ENCODE data around the gene RGS10.

DNA sequence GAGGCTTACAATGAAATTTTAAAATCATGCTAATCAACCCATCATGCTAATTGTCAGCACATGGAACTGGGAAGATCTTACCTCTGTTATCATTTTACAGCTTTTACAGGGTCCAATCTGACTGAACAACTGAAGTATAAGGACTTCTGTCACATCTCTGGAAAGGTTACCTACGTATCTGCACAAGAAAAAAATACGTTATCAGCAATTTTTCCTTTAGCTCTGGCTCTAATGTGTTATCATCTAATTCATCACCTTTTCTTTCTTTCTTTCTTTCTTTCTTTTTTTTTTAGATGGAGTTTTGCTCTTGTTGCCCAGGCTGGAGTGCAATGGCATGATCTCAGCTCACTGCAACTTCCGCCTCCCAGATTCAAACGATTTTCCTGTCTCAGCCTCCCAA, 45.6 kb upstream of the RGS10 start:
- no peak for TF ChIP-seq POLR2A (IDR thresholded peaks at IDR 0.05)
- TF ChIP-seq, protein P1, sequence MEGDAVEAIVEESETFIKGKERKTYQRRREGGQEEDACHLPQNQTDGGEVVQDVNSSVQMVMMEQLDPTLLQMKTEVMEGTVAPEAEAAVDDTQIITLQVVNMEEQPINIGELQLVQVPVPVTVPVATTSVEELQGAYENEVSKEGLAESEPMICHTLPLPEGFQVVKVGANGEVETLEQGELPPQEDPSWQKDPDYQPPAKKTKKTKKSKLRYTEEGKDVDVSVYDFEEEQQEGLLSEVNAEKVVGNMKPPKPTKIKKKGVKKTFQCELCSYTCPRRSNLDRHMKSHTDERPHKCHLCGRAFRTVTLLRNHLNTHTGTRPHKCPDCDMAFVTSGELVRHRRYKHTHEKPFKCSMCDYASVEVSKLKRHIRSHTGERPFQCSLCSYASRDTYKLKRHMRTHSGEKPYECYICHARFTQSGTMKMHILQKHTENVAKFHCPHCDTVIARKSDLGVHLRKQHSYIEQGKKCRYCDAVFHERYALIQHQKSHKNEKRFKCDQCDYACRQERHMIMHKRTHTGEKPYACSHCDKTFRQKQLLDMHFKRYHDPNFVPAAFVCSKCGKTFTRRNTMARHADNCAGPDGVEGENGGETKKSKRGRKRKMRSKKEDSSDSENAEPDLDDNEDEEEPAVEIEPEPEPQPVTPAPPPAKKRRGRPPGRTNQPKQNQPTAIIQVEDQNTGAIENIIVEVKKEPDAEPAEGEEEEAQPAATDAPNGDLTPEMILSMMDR (IDR thresholded peaks at IDR 0.05) = no peak
